K562 (cell line): ENCODE data around the gene IL1B. TPM values are rescaled to one million over a fixed set of nuclear protein-coding genes. Genes with fewer than 3 reads are reported as not detected.

Source experiments
- ATAC-seq: fragments of 200-7000 bp; cut with Tn5 transposase; 3 replicates; pipeline ENCODE4 v1.9.1; 2020; ENCODE audit warnings: moderate library complexity
- BruUV-seq: library from RNA; stranded (reverse); fragments of 400-500 nt; replicated peaks from 2 replicates; lab custom pipeline; 2021; lab: Mats Ljungman, UMichigan
- CTCF ChIA-PET: fragments of 300-600 bp; formaldehyde crosslinking; extraction: SDS; loops from one replicate; lab custom pipeline; 2021; ENCODE audit warnings: low intra/inter-chr PET ratio; lab: Yijun Ruan, JAX
- POLR2A ChIA-PET: fragments of 300-600, 350-650 bp; sonication (Branson Sonifier 250); formaldehyde crosslinking; extraction: SDS; loops from one replicate; lab custom pipeline; 2021; ENCODE audit warnings: antibody characterized with exemption, inconsistent platforms; lab: Yijun Ruan, JAX
- DNase-seq, 4 experiments: peaks; one replicate each; pipeline versions ENCODE4 v3.0.0 to v3.0.0-alpha.2; 2011 to 2018; ENCODE audit warnings: low spot score in 3 of 4, mixed read lengths in 3 of 4; ENCODE audit errors: extremely low read depth in 1 of 4
- FAIRE-seq: peaks from 2 replicates; lab custom pipeline; 2011; peaks lifted over from hg19 to GRCh38; lab: Jason Lieb, UNC
- H2AFZ ChIP-seq: 2 replicates; pipeline ENCODE4 v1.6.0; 2011; ENCODE audit warnings: low read depth, low read length, control low read depth, inconsistent platforms
- H3K27ac ChIP-seq: fragments of 200-600 bp; 3 replicates; pipeline ENCODE4 v1.8.0; 2011; ENCODE audit warnings: low read depth, mild to moderate bottlenecking, control low read depth, inconsistent platforms, low read length, moderate library complexity, mixed read lengths; ENCODE audit errors: extremely low read depth
- H3K27me3 ChIP-seq, 2 experiments: fragments of 300-600 bp in 1 of 2; 2 replicates in 1 of 2; 3 replicates in 1 of 2; pipeline versions ENCODE4 v1.6.0 to v1.8.0; 2011; ENCODE audit warnings: inconsistent platforms in 2 of 2, low read length in 2 of 2, mild to moderate bottlenecking in 1 of 2, mixed read lengths in 1 of 2, moderate library complexity in 1 of 2; ENCODE audit not compliant: control insufficient read depth in 2 of 2, insufficient read depth in 2 of 2
- H3K36me3 ChIP-seq: fragments of 300-600 bp; 3 replicates; pipeline ENCODE4 v1.8.0; 2011; ENCODE audit warnings: mild to moderate bottlenecking, low read length, inconsistent platforms; ENCODE audit not compliant: control insufficient read depth, insufficient read depth
- H3K4me1 ChIP-seq, 2 experiments: fragments of 200-600 bp in 1 of 2; replicated peaks in 1 of 2; 2 replicates in 1 of 2; 3 replicates in 1 of 2; pipeline versions ENCODE4 v1.5.1 to v1.8.0; 2011; ENCODE audit warnings: inconsistent platforms in 2 of 2, low read length in 2 of 2, mild to moderate bottlenecking in 1 of 2, mixed read lengths in 1 of 2, moderate library complexity in 1 of 2; ENCODE audit not compliant: control insufficient read depth in 2 of 2, insufficient read depth in 2 of 2
- H3K4me2 ChIP-seq: 2 replicates; pipeline ENCODE4 v1.6.1; 2011; ENCODE audit warnings: low read length, control low read depth, inconsistent platforms, mixed read lengths; ENCODE audit not compliant: insufficient read depth
- H3K4me3 ChIP-seq: fragments of 200-600 bp; sonication (generic), shearing (Covaris generic); 2 replicates; pipeline ENCODE4 v1.5.1; 2016; ENCODE audit warnings: control low read depth, inconsistent platforms
- H3K79me2 ChIP-seq: fragments of 200-600 bp; 3 replicates; pipeline ENCODE4 v1.8.0; 2011; ENCODE audit warnings: low read length, inconsistent platforms; ENCODE audit not compliant: control insufficient read depth, insufficient read depth
- H3K9ac ChIP-seq, 2 experiments: 2 replicates each; pipeline versions ENCODE4 v1.6.0 to v1.6.1; 2011; ENCODE audit warnings: low read depth in 2 of 2, low read length in 2 of 2, control low read depth in 1 of 2, inconsistent platforms in 1 of 2, mild to moderate bottlenecking in 1 of 2, mixed read lengths in 1 of 2; ENCODE audit not compliant: insufficient read depth in 1 of 2
- H3K9me1 ChIP-seq: one replicate; pipeline ENCODE4 v1.6.0; 2011; ENCODE audit warnings: inconsistent platforms, mild to moderate bottlenecking, low read length, moderate library complexity; ENCODE audit not compliant: control insufficient read depth, insufficient read depth
- H3K9me3 ChIP-seq: replicated peaks from 2 replicates; pipeline ENCODE4 v1.5.1; 2011; ENCODE audit warnings: low read depth, low read length, inconsistent platforms; ENCODE audit not compliant: control insufficient read depth, insufficient read depth
- H4K20me1 ChIP-seq: replicated peaks from 2 replicates; pipeline ENCODE4 v1.6.1; 2011; ENCODE audit warnings: low read length, inconsistent platforms, mixed read lengths; ENCODE audit not compliant: control insufficient read depth, insufficient read depth
- ARID1B ChIP-seq: fragments of 450-650 bp; IDR thresholded peaks from 2 replicates; pipeline ENCODE4 v1.6.1; 2016; ENCODE audit warnings: antibody characterized with exemption, mild to moderate bottlenecking, inconsistent platforms
- ATF3 ChIP-seq, 2 experiments: fragments of 450-650 bp in 1 of 2; sonication (generic) in 1 of 2; formaldehyde crosslinking in 1 of 2; IDR thresholded peaks in 1 of 2; conservative IDR thresholded peaks in 1 of 2; 2 replicates each; pipeline versions ENCODE4 v1.6.1 to v1.8.1; 2016 to 2023; ENCODE audit warnings: mild to moderate bottlenecking in 2 of 2, moderate library complexity in 2 of 2, inconsistent platforms in 1 of 2, missing genetic modification reagents in 1 of 2
- C11orf30 ChIP-seq: fragments of 450-650 bp; IDR thresholded peaks from 2 replicates; pipeline ENCODE4 v1.6.1; 2016; ENCODE audit warnings: low read depth, mild to moderate bottlenecking
- CBFA2T3 ChIP-seq: fragments of 450-650 bp; IDR thresholded peaks from 2 replicates; pipeline ENCODE4 v1.6.1; 2017
- FOSL1 ChIP-seq: fragments of 200-800 bp; sonication (Bioruptor generic); conservative IDR thresholded peaks from 2 replicates; pipeline ENCODE4 v1.6.1; 2016; ENCODE audit warnings: missing genetic modification characterization, missing compliant biosample characterization
- HDAC1 ChIP-seq, 2 experiments: fragments of 450-650 bp; IDR thresholded peaks; 2 replicates each; pipeline ENCODE4 v1.6.1; 2016 to 2017; ENCODE audit warnings: inconsistent platforms in 1 of 2, mild to moderate bottlenecking in 1 of 2, moderate library complexity in 1 of 2
- JUND ChIP-seq, 2 experiments: IDR thresholded peaks; 2 replicates in 1 of 2; 3 replicates in 1 of 2; pipeline ENCODE4 v1.6.1; 2011; ENCODE audit warnings: borderline replicate concordance in 2 of 2, low read depth in 2 of 2, low read length in 2 of 2, improper control_type of control experiment in 1 of 2, missing biosample characterization in 1 of 2, missing genetic modification characterization in 1 of 2, missing genetic modification reagents in 1 of 2
- KDM1A ChIP-seq, 2 experiments: fragments of 450-650 bp; IDR thresholded peaks; 2 replicates each; pipeline ENCODE4 v1.6.1; 2016; ENCODE audit warnings: mild to moderate bottlenecking in 2 of 2
- MTA2 ChIP-seq: fragments of 450-650 bp; IDR thresholded peaks from 2 replicates; pipeline ENCODE4 v1.6.1; 2016; ENCODE audit warnings: low read depth
- PRMT5 ChIP-seq: sonication (generic); formaldehyde crosslinking; IDR thresholded peaks from 2 replicates; pipeline ENCODE4 v1.5.0; 2020; ENCODE audit warnings: missing genetic modification reagents
- RBBP5 ChIP-seq: fragments of 200-600 bp; sonication (generic); IDR thresholded peaks from 2 replicates; pipeline ENCODE4 v1.6.1; 2012; ENCODE audit warnings: borderline replicate concordance, mild to moderate bottlenecking, low read length, control low read depth, inconsistent platforms; ENCODE audit not compliant: insufficient read depth, poor library complexity, severe bottlenecking
- RBM22 ChIP-seq: fragments of 200-400 bp; formaldehyde crosslinking; IDR thresholded peaks from 2 replicates; pipeline ENCODE4 v1.6.1; 2018; ENCODE audit warnings: low read length, low read depth; ENCODE audit not compliant: poor library complexity, severe bottlenecking
- RCOR1 ChIP-seq, 2 experiments: IDR thresholded peaks; 2 replicates each; pipeline ENCODE4 v1.6.1; 2012; ENCODE audit warnings: low read depth in 2 of 2, low read length in 2 of 2, borderline replicate concordance in 1 of 2, improper control_type of control experiment in 1 of 2
- SMARCE1 ChIP-seq: fragments of 450-650 bp; IDR thresholded peaks from 2 replicates; pipeline ENCODE4 v1.7.1; 2016; ENCODE audit warnings: mild to moderate bottlenecking
- SNRNP70 ChIP-seq: fragments of 200-400 bp; formaldehyde crosslinking; optimal IDR thresholded peaks from 2 replicates; pipeline ENCODE3; 2017; ENCODE audit warnings: low read depth, low read length
- SPI1 ChIP-seq: IDR thresholded peaks from 2 replicates; pipeline ENCODE4 v1.6.1; 2011; ENCODE audit warnings: low read depth, low read length, control low read depth, borderline replicate concordance
- TCF3 ChIP-seq: sonication (generic); formaldehyde crosslinking; IDR thresholded peaks from 2 replicates; pipeline ENCODE4 v1.4.0; 2020; ENCODE audit warnings: mild to moderate bottlenecking, missing genetic modification reagents
- TEAD4 ChIP-seq, 2 experiments: sonication (generic) in 1 of 2; formaldehyde crosslinking in 1 of 2; IDR thresholded peaks; 2 replicates each; pipeline versions ENCODE4 v1.6.1 to v1.8.0; 2012 to 2022; ENCODE audit warnings: borderline replicate concordance in 1 of 2, inconsistent platforms in 1 of 2, low read length in 1 of 2, mild to moderate bottlenecking in 1 of 2, missing genetic modification reagents in 1 of 2
- ZNF174 ChIP-seq: fragments of 250-450 bp; sonication (Bioruptor Pico); IDR thresholded peaks from 2 replicates; pipeline ENCODE4 v1.4.0; 2020; ENCODE audit warnings: mild to moderate bottlenecking
- WGBS: fragments of 100-300 bp; shearing (Covaris generic); methylation state at CpG from one replicate; pipeline ENCODE4 v1.1.6; 2016; ENCODE audit warnings: low coverage, mixed read lengths; ENCODE audit not compliant: insufficient coverage; ENCODE audit errors: missing lambda C conversion rate; 5-methylcytosine and 5-hydroxymethylcytosine counted together
- in situ Hi-C: fragments of 300-500 bp; cut with MboI; formaldehyde crosslinking; loops from 4 replicates; pipeline ENCODE4 v1.15.0; 2018; ENCODE audit warnings: inconsistent platforms, mixed read lengths
- intact Hi-C: fragments of 100-400 bp; cut with micrococcal nuclease; formaldehyde crosslinking; loops from 2 replicates; pipeline ENCODE4 v1.14.2; 2022
- polyA plus RNA-seq, 8 experiments: library from polyadenylated mRNA; depleted of rRNA in 4 of 8; stranded (reverse) in 5 of 8; unstranded in 3 of 8; fragments of >200 nt; fragmentation: Nextera tagmentation in 2 of 8; fragmentation: Illumina TruSeq in 1 of 8; extraction: Ambion mirVana in 2 of 8; extraction: Trizol in 1 of 8; gene quantifications; 2 replicates each; pipeline versions ENCODE4 v1.2.1 to v1.2.3, GENCODE V29; 2011 to 2014; ENCODE audit warnings: inconsistent platforms in 1 of 8, missing spikeins in 1 of 8
- total RNA-seq, 7 experiments: library from RNA; depleted of rRNA in 6 of 7; stranded (reverse); fragments of >200 nt in 6 of 7; fragmentation: Illumina TruSeq in 2 of 7; extraction: Trizol in 2 of 7; gene quantifications; 2 replicates each; pipeline versions ENCODE4 v1.2.1 to v1.2.3, GENCODE V29; 2011 to 2021; ENCODE audit warnings: low replicate concordance in 1 of 7

The IL1B gene
- total and polyA plus RNA-seq, 9 of the 15 experiments (the other 6 are each of a cell fraction or from before 2014, with no cell fraction given): 0.29 TPM; not detected in 8

GRCh38 chr2:112798979-112799975, 37.3 kb downstream of the IL1B start:
- Histone ChIP-seq H3K27me3 (no peaks in the 10 kb centered on the region), H3K36me3 (no peaks in the 10 kb centered on the region), H3K4me3 (no peak overlapping the region), H2AFZ (no peak overlapping the region), H3K4me2 (no peak overlapping the region), H4K20me1 (no peaks in the 10 kb centered on the region), H3K9me1 (no peaks in the 10 kb centered on the region), H3K4me1 (peaks cover 3 to 18% of the 10 kb centered on the region in 2 experiments; a peak in 4 of 5 replicates), H3K27ac (no peak overlapping the region), H3K9ac (no peak overlapping the region), H3K9me3 (no peaks in the 10 kb centered on the region), H3K79me2 (no peaks in the 10 kb centered on the region)
- ChIA-PET CTCF (no interaction called here), POLR2A (no interaction called here)
- intact Hi-C loops (no loop called here), in situ Hi-C loops (no loop called here)
- ATAC-seq (0 out of 3 replicates have a peak, but pooled peaks have one; percentile 15), FAIRE-seq (no peak), DNase-seq (no peak)
- BruUV-seq: no TSS peak
- 55% methylated on average over 7 of the region's 8 CpGs for WGBS
- no peak for TF ChIP-seq RBM22
- 0 out of 2 replicates have a peak, but pooled peaks have one; percentile 23 for TF ChIP-seq MTA2
- peak; percentile 56 to 62 for TF ChIP-seq KDM1A (IDR thresholded peaks at IDR 0.05)
- TF ChIP-seq SMARCE1: peak; percentile 28; the same call in 1 of the 2 replicates
- TF ChIP-seq SPI1: peak; percentile 67; the same call in 1 of the 2 replicates
- TF ChIP-seq HDAC1 (IDR thresholded peaks at IDR 0.05): peak in 1 of 2 experiments; percentile 24; a peak in 1 of 4 replicates
- no peak for TF ChIP-seq SNRNP70
- TF ChIP-seq ARID1B: peak; percentile 62
- TF ChIP-seq FOSL1 (tag): peak; percentile 53
- no peak for TF ChIP-seq PRMT5 (CRISPR knock-in tag)
- TF ChIP-seq C11orf30: no peak
- TF ChIP-seq TEAD4 (IDR thresholded peaks at IDR 0.05; ENCODE audit: low read length): peak; percentile 55; the same call in 1 of the 2 replicates
- no peak for TF ChIP-seq TEAD4 (CRISPR knock-in tag; IDR thresholded peaks at IDR 0.05; ENCODE audit: borderline replicate concordance)
- peak in 1 of 2 experiments; percentile 90; a peak in 2 of 4 replicates for TF ChIP-seq RCOR1 (IDR thresholded peaks at IDR 0.05; ENCODE audit: borderline replicate concordance in 1 of 2, low read depth in 2 of 2, low read length in 2 of 2)
- peak; percentile 22; the same call in 1 of the 2 replicates for TF ChIP-seq CBFA2T3
- TF ChIP-seq RBBP5: no peak
- TF ChIP-seq JUND (IDR thresholded peaks at IDR 0.05; ENCODE audit: borderline replicate concordance, low read depth, low read length): peak; percentile 15; the same call in 1 of the 2 replicates
- TF ChIP-seq JUND (tag; IDR thresholded peaks at IDR 0.05; ENCODE audit: borderline replicate concordance, low read depth, low read length): no peak
- no peak for TF ChIP-seq ZNF174 (CRISPR knock-in tag)
- TF ChIP-seq ATF3 (IDR thresholded peaks at IDR 0.05): peak; percentile 51; the same call in 1 of the 2 replicates
- no peak for TF ChIP-seq ATF3 (CRISPR knock-in tag; conservative IDR thresholded peaks at IDR 0.05)
- peak; percentile 42; the same call in 1 of the 2 replicates for TF ChIP-seq TCF3
